ENCODE results near the gene TBC1D28.
"Not testable (repeated sequence)": the region's sequence is repeated elsewhere in the genome, so short reads cannot be mapped to it uniquely, and the experiment has no call there.

- TF ChIP-seq RCOR1 (IDR thresholded peaks at IDR 0.05; ENCODE audit: low read length); NRF1 (IDR thresholded peaks at IDR 0.05; ENCODE audit: low read depth, low read length); CTCF (IDR thresholded peaks at IDR 0.05); USF1 (IDR thresholded peaks at IDR 0.05; ENCODE audit: borderline replicate concordance, low read depth); GATA2 (CRISPR knock-in tag; IDR thresholded peaks at IDR 0.05); MAX (IDR thresholded peaks at IDR 0.05; ENCODE audit: low read depth); EZH2phosphoT487 (IDR thresholded peaks at IDR 0.05; ENCODE audit: borderline replicate concordance, low read depth); SMC3 (IDR thresholded peaks at IDR 0.05; ENCODE audit: low read depth, low read length); REST (IDR thresholded peaks at IDR 0.05; ENCODE audit: low read depth, low read length): not testable (repeated sequence)
Observed at GRCh38 chr17:18593138-18593537, 51.1 kb downstream of the TBC1D28 start.
